Measurements from ENCODE around the gene SLC28A3.
"Not testable (repeated sequence)": the region's sequence is repeated elsewhere in the genome, so short reads cannot be mapped to it uniquely, and the experiment has no call there.

The SLC28A3 gene

DNA sequence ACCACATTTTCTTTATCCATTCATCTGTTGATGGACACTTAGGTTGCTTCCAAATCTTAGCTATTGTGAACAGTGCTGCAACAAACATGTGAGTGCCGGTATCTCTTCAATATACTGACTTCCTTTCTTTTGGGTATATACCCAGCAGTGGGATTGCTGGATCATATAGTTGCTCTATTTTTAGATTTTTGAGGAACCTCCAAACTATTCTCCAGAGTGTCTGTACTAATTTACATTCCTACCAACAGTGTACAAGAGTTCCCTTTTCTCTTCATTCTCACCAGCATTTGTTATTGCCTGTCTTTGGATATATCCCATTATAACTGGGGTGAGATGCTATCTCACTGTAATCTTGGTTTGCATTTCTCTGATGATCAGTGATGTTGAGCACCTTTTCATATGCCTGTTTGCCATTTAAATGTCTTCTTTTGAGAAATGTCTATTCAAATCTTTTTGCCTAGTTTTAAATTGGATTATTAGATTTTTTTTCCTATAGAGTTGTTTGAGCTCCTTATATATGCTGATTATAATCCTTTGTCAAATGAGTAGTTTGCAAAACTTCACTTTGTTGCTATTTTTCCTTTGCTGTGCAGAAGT is 24.4 kb upstream of the SLC28A3 start:
- H3K36me3 Mint-ChIP-seq, H3K27me3 Mint-ChIP-seq, H3K9me3 Mint-ChIP-seq, H3K4me1 Mint-ChIP-seq, H3K27ac Mint-ChIP-seq, H3K4me3 Mint-ChIP-seq, ATAC-seq: not testable (repeated sequence)

DNA sequence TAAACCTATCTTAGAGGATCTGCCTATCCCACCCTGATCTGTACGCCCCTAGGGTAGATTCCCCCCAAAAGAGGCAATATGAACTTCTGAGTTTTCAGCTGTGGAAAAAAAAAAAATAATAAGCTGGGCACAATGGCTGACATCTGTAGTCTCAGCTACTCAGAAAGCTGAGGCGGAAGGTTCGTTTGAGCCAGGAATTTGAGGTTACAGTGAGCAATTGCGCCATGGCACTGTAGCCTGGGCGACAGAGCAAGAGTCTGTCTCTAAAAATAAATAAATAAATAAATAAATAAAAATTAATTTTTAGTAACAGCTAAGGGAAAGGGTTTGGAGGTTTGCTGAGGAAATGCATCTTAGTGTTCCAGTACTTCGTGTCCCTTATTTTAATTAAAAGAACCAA is 21.1 kb upstream of the SLC28A3 start:
- ATAC-seq, result no peak
- Mint-ChIP-seq H3K4me1 (no peaks in the 10 kb centered on the region), H3K4me3 (no peak overlapping the region), H3K27ac (no peak overlapping the region), H3K36me3 (no peaks in the 10 kb centered on the region), H3K9me3 (peaks cover 4% of the 10 kb centered on the region), H3K27me3 (no peaks in the 10 kb centered on the region)

DNA sequence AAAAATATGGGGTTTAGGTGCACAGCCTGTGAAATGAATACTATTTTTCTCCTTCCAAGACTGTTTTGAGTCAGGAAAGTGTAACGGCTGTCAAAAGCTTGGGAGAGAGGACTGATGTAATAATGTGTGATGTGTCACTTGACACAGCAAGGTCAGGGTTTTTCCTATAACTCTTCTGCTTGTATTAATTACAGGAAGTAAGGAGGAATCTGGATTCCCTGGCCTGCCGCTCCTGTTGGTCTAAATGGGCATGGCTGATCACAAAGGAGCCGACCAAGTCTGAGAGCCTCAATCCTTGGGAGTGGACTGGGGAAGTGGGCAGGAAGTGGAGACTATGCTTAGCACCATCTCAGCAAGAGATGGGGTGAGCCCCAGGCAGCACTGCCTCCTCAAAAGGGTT is 16.7 kb upstream of the SLC28A3 start:
- no peak overlapping the region for H3K27ac Mint-ChIP-seq
- H3K9me3 Mint-ChIP-seq, result no peaks in the 10 kb centered on the region
- no peak overlapping the region for H3K4me3 Mint-ChIP-seq
- no peaks in the 10 kb centered on the region for H3K36me3 Mint-ChIP-seq
- ATAC-seq, result no peak
- H3K4me1 Mint-ChIP-seq, result no peaks in the 10 kb centered on the region
- H3K27me3 Mint-ChIP-seq, result no peaks in the 10 kb centered on the region

DNA sequence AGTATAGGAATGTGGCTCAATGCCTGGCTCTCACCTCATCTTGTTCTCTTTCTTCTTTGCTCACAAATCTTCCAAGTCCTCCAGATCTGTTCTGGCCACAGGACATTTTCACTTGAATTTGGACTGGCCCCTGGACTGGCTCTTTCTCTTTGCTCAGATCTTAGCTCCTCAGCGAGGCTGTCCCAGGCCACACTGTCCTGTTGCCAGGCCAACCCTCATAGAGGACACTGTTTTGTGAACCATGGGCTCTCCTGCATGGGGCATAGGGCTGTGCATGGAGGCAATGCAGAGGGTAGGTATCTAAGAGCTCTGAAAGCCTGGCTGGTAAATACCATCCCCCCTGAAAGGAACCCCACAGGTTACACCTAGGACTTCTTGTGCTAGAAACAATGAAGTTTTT is 13.5 kb upstream of the SLC28A3 start:
- no peaks in the 10 kb centered on the region for H3K4me1 Mint-ChIP-seq
- no peaks in the 10 kb centered on the region for H3K27me3 Mint-ChIP-seq
- H3K27ac Mint-ChIP-seq, result no peak overlapping the region
- H3K9me3 Mint-ChIP-seq, result peaks cover under 1% of the 10 kb centered on the region
- no peaks in the 10 kb centered on the region for H3K36me3 Mint-ChIP-seq
- H3K4me3 Mint-ChIP-seq, result no peak overlapping the region
- no peak for ATAC-seq

DNA sequence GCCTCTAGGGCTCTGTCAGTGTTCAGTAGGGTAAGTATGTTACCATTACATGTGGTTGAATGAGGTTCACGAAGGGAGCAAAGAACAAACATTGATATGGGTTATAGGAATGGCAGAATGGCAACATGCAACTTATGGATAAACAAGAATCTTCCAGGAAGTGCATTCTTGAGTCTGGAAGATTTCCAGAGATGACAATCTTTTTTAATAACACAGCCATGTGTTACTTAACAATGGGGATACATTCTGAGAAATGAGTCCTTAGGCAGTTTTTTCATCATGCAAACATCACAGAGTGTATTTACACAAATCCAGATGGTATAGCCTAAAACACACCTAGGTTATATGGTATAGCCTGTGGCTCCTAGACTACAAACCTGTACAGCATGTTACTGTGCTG is 9.1 kb upstream of the SLC28A3 start:
- no peak overlapping the region for H3K27ac Mint-ChIP-seq
- H3K27me3 Mint-ChIP-seq, result no peaks in the 10 kb centered on the region
- no peaks in the 10 kb centered on the region for H3K36me3 Mint-ChIP-seq
- no peak overlapping the region for H3K4me3 Mint-ChIP-seq
- H3K4me1 Mint-ChIP-seq, result no peaks in the 10 kb centered on the region
- peaks cover 3% of the 10 kb centered on the region for H3K9me3 Mint-ChIP-seq
- ATAC-seq, result no peak

DNA sequence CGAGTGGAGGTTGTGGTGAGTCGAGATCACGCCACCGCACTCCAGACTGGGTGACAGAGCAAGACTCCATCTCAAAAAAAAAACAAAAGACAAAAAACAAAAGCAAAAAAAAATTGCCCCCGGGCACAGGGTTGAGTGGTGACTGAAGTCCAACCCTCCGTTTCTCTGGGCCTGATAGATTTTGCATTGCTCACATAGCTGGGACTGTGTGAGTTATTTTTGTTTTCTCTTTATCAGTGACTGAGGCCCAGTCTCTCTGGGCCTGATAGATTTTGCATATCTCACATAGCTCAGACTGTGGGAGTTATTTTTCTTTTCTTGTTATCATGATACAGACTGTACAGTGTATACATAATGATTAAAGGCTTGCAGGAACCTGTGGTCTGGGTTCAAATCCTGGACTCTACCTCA is 2.6 kb upstream of the SLC28A3 start:
- Mint-ChIP-seq H3K27me3 (no peaks in the 10 kb centered on the region), H3K9me3 (no peaks in the 10 kb centered on the region), H3K27ac (no peak overlapping the region), H3K4me1 (no peaks in the 10 kb centered on the region), H3K36me3 (no peaks in the 10 kb centered on the region), H3K4me3 (no peak overlapping the region)
- ATAC-seq, result no peak

DNA sequence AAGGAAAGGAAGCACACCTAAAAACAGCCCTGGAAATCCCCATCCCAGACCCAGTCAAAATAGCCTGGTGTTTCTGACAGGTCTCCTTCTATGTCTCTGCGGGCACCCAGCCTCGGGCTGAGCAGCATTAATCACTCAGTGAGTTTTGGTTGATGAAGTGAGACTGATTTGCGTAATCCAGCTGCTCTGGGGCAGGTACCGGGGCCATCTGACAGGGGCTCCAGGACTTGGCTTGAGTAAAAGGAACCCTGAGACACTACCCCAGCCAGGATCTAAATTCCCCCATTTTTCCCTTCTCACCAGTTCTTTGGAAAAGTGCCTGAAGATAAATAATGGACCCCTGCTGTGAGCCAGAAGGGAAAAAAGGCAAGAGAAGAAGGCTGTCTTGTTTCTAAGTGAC is 596 bp downstream of the SLC28A3 start:
- ATAC-seq, result no peak
- H3K27ac Mint-ChIP-seq, result no peak overlapping the region

DNA sequence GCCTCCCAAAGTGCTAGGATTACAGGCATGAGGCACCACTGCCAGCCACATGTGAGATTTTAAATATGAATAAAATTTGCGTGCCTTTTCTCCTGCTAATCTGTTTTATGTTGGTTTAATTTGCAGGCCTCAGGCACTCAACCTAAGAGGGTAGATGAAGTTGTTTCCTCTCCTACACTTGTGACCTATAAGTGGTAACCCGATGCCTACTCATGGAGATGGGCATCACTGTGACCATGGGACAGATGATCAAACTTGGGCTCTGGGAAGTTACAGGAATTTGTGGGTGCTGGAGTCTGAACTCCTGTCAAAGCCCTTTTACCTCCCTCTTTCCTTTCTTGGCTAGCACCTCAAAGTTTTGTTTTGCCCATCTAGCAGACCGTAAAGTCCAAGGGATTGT is 1.1 kb downstream of the SLC28A3 start:
- no peak overlapping the region for H3K27ac Mint-ChIP-seq
- no peaks in the 10 kb centered on the region for H3K27me3 Mint-ChIP-seq
- H3K9me3 Mint-ChIP-seq, result no peaks in the 10 kb centered on the region
- no peaks in the 10 kb centered on the region for H3K36me3 Mint-ChIP-seq
- H3K4me3 Mint-ChIP-seq, result no peak overlapping the region
- ATAC-seq, result no peak
- H3K4me1 Mint-ChIP-seq, result no peaks in the 10 kb centered on the region

More for the DNA sequence above, 596 bp downstream of the SLC28A3 start:
- H3K4me3 Mint-ChIP-seq, result no peak overlapping the region
- H3K9me3 Mint-ChIP-seq, result no peaks in the 10 kb centered on the region
- no peaks in the 10 kb centered on the region for H3K4me1 Mint-ChIP-seq
- no peaks in the 10 kb centered on the region for H3K36me3 Mint-ChIP-seq
- no peaks in the 10 kb centered on the region for H3K27me3 Mint-ChIP-seq

DNA sequence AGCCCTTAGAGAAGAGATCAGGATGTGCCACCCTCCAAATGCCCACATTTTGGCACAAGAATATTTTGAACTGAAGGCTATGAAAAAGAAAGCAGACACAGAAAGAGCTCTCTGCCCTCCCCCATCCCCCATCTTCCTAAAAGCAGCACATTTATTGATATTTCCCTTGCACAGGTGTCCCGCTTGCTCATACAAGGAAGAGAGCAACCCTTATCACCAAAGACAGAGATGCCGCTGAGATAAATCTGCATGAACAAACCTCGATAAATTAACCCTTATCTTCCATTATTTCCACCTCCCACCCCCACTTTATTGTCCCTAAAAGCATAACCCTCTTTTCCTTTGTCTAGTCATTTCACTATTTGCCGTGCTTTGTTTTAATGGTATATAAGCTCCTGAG is 1.8 kb downstream of the SLC28A3 start:
- no peaks in the 10 kb centered on the region for H3K9me3 Mint-ChIP-seq
- H3K27me3 Mint-ChIP-seq, result no peaks in the 10 kb centered on the region
- H3K4me1 Mint-ChIP-seq, result no peaks in the 10 kb centered on the region
- no peaks in the 10 kb centered on the region for H3K36me3 Mint-ChIP-seq
- H3K27ac Mint-ChIP-seq, result no peak overlapping the region
- ATAC-seq, result no peak
- H3K4me3 Mint-ChIP-seq, result no peak overlapping the region

DNA sequence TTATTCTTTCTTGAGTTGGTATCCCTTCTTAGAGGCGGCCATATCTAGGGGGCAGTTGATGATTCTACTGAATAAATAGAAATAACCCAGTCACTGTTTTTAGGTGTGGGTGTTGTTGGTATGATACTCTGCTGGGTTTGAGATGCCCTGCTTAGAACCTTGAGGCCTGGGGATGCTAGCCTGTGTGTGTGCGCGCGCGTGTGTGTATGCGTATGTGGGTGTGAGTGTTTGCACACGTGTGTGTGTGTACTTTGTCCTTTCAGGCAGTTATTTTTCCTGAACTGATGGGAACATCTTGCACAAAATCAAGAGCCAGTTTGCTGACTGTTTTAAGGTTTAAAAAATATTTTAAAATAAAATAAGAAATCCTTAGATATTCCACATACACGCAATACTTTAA is 3.3 kb downstream of the SLC28A3 start:
- Mint-ChIP-seq H3K4me3 (no peak overlapping the region), H3K36me3 (no peaks in the 10 kb centered on the region), H3K27ac (no peak overlapping the region), H3K4me1 (no peaks in the 10 kb centered on the region), H3K9me3 (no peaks in the 10 kb centered on the region), H3K27me3 (no peaks in the 10 kb centered on the region)
- ATAC-seq, result no peak

DNA sequence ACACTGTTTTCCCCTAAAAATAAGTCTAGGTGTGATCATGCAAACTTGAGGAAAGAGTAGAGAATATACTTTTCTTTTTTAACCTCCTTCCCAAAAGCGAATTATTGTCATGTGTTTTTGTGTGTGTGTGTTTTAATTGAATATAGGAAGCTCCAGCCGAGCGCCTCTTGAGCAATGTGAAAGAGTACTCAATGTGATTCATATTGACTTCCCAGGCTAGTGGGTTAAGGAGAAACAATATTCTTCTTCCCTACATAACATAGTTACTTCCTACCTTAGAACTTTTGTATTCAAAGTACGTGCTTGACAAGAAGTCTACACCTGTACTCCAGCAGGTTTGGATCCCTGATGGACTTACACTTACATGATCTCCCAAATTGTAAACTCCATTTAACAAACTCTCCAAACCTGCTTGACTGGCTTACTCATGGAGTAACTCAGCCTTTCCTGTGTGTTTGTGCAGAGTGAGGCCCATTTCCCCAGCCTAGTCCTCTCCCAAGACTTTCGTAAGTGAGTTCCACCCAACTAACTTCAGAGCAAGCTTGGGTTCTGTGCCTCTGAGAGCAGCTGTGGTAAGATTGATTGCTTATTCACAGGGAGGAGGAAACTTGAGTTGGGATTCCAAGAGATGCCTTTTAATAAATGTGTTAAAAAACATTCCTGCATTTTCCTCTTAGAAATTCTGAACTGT is 9.3 kb downstream of the SLC28A3 start:
- H3K4me1 Mint-ChIP-seq, result no peaks in the 10 kb centered on the region

DNA sequence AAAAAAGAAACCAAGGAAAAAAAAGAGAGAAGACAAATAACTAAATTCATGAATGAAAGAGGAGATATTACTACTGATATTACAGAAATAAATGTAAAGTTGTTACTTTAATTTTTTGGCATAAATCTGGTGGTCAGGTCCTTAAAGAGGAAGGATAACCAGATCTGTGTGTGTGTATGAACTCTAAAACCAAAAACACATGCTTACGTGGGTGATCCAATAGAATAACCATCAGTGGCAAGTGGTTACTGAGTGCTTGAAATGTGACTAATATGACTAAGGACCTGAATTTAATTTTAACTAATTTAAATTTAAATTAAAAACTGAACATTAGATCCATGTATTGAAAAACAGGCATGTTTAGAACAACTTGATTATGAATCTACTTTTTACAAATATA is 10.3 kb downstream of the SLC28A3 start:
- no peak for ATAC-seq

More for the DNA sequence above, 9.3 kb downstream of the SLC28A3 start:
- Mint-ChIP-seq H3K27me3 (no peaks in the 10 kb centered on the region), H3K9me3 (peaks cover 4% of the 10 kb centered on the region), H3K27ac (no peak overlapping the region), H3K4me3 (no peak overlapping the region), H3K36me3 (no peaks in the 10 kb centered on the region)
- ATAC-seq, result no peak

DNA sequence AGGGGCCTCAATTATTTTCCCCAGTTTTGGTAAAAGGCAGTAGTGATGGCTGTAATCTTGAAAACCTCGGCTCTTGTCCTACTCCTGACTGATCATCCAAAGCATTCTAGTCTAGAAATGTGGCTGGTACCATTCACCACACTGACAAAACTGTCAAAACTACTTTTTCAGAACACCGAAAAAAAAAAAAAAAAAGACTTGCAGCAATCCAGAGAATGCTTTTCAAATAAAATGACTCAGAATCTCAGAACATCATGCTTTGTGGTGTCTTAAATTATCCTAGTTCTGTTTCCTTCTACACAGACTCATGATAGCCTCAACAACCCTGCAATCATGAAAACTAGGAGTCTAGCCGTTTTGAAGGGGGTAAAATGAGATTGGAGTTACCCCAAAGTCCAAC is 13.4 kb downstream of the SLC28A3 start:
- Mint-ChIP-seq H3K9me3 (peaks cover 4% of the 10 kb centered on the region), H3K36me3 (no peaks in the 10 kb centered on the region), H3K4me3 (no peak overlapping the region), H3K27me3 (peaks cover 11% of the 10 kb centered on the region), H3K27ac (no peak overlapping the region), H3K4me1 (no peaks in the 10 kb centered on the region)
- no peak for ATAC-seq

More for the DNA sequence above, 10.3 kb downstream of the SLC28A3 start:
- Mint-ChIP-seq H3K9me3 (peaks cover 4% of the 10 kb centered on the region), H3K27ac (no peak overlapping the region), H3K27me3 (peaks cover 8% of the 10 kb centered on the region), H3K4me1 (no peaks in the 10 kb centered on the region), H3K36me3 (no peaks in the 10 kb centered on the region), H3K4me3 (no peak overlapping the region)

DNA sequence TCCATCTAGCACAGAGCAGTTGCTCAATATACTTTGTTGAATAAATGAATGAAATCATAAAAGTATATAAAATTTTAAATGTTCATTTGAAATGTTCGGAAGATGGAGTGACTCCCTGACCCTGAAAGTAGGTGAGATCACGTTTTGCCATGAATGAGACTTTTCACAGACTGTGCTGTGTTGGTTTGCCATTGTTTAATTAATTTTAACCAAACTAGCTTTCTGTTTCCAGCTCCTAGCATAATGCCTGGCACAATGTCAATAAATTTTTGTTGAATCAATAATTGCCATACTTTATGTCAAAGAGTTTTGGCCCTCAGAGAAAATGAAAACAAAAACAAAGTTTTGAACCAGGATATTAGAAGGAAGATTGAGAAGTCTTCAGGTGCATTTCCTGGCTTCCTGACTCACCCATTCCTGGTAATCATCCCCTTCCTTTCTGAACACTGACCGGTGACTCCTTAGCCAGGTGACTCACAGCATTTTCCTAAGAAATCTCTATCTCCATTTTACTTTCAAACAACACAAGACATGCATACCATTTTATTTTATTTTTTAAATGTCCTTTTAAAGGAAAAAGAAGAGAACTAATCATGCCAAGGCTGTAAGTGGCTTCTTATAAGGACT is 15.1 kb downstream of the SLC28A3 start:
- Mint-ChIP-seq H3K4me1 (no peaks in the 10 kb centered on the region), H3K36me3 (no peaks in the 10 kb centered on the region), H3K27me3 (peaks cover 11% of the 10 kb centered on the region), H3K27ac (no peak overlapping the region), H3K9me3 (peaks cover 4% of the 10 kb centered on the region), H3K4me3 (no peak overlapping the region)
- no peak for ATAC-seq

DNA sequence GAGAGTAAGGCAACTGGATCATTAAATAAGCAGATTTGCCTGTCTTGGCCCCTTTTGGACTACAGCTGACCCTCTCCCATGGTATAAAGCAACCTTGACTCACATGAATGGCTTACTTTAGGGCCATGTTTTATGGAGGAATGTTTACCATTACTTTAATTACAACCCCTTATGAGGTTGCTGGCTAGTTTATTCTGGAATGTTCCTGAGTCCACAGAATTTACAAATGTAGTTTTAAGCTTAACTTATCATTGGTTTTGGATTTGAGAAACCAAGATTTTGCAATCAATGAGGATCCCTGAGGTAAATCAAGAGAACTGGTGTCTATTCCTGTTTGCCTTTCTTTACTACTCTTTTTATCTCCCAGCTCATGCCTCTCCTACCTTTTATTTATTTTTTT is 15.7 kb downstream of the SLC28A3 start:
- Mint-ChIP-seq H3K36me3 (no peaks in the 10 kb centered on the region), H3K27me3 (peaks cover 11% of the 10 kb centered on the region), H3K27ac (no peak overlapping the region), H3K9me3 (peaks cover 4% of the 10 kb centered on the region), H3K4me3 (no peak overlapping the region), H3K4me1 (no peaks in the 10 kb centered on the region)
- ATAC-seq, result no peak

DNA sequence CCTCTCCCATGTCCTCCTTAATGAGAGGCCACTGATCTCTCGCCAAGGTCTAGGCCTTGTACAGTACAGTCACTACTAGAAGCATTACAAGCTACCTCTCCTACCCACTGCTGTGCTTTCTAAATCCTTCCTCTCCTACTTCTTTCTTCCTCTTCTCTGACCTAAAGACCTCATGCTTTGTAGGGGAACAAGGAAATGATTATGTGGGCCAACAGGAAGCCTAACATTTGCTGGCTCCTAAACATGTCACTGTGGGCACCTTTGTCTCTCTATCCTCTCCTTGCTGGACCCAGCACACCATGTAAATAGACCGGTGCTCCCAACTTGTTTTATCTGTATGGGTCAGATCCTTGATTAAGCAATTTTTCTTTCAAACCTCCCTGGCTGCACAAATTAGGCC is 16.7 kb downstream of the SLC28A3 start:
- Mint-ChIP-seq H3K4me3 (no peak overlapping the region), H3K27me3 (peaks cover 11% of the 10 kb centered on the region), H3K27ac (no peak overlapping the region), H3K36me3 (no peaks in the 10 kb centered on the region), H3K9me3 (peaks cover 3% of the 10 kb centered on the region), H3K4me1 (no peaks in the 10 kb centered on the region)
- no peak for ATAC-seq
